Psoas muscle (tissue), 8 donors: Measurements from ENCODE around the gene SAMD4A. TPM values are rescaled to one million over a fixed set of nuclear protein-coding genes. Genes with fewer than 3 reads are reported as not detected.

Source experiments
- ATAC-seq, 4 donors: fragments of 200-7000 bp; cut with Tn5 transposase; one replicate each; pipeline ENCODE4 v1.9.1; 2020; ENCODE audit warnings: moderate library complexity in 3 of 4, mild to moderate bottlenecking in 2 of 4
- DNase-seq, 2 donors: peaks; one replicate each; pipeline ENCODE4 v3.0.0-alpha.2; 2020
- H3K27ac ChIP-seq: fragments of 200-600 bp; one replicate; pipeline ENCODE4 v1.8.0; 2022
- H3K27me3 ChIP-seq, 3 donors: fragments of 200-600 bp in 1 of 3; one replicate each; pipeline versions ENCODE4 v1.6.1 to v1.8.0; 2013 to 2022; ENCODE audit warnings: low read length in 2 of 3, mild to moderate bottlenecking in 2 of 3, moderate library complexity in 1 of 3; ENCODE audit not compliant: insufficient read depth in 3 of 3
- H3K36me3 ChIP-seq, 2 donors: fragments of 200-600 bp in 1 of 2; one replicate each; pipeline versions ENCODE4 v1.6.1 to v1.8.0; 2013 to 2022; ENCODE audit warnings: low read depth in 1 of 2, mild to moderate bottlenecking in 1 of 2, moderate library complexity in 1 of 2; ENCODE audit not compliant: insufficient read depth in 1 of 2
- H3K4me1 ChIP-seq: fragments of 200-600 bp; one replicate; pipeline ENCODE4 v1.8.0; 2022
- H3K4me3 ChIP-seq: fragments of 200-600 bp; one replicate; pipeline ENCODE4 v1.8.0; 2022; ENCODE audit warnings: mild to moderate bottlenecking
- H3K9me3 ChIP-seq: fragments of 200-600 bp; one replicate; pipeline ENCODE4 v1.8.0; 2022
- CTCF ChIP-seq: fragments of 200-600 bp; IDR thresholded peaks from one replicate; pipeline ENCODE4 v1.8.0; 2022; ENCODE audit warnings: antibody characterized with exemption
- WGBS, 3 donors: extraction: QIAGEN DNeasy Blood & Tissue Kit; methylation state at CpG; one replicate each; pipeline versions ENCODE4 v1.1.6 to v1.1.7; 2013; 5-methylcytosine and 5-hydroxymethylcytosine counted together
- intact Hi-C, 2 donors: fragments of 100-400 bp; cut with DNase I; formaldehyde crosslinking; loops; one replicate each; pipeline versions ENCODE4 v1.11.0 to v1.14.2; 2022
- polyA plus RNA-seq, 3 donors: library from polyadenylated mRNA; stranded (reverse); fragments of 200-250 nt; gene quantifications; one replicate each; pipeline ENCODE4 v1.2.3, GENCODE V29; 2013
- total RNA-seq, 4 donors: library from RNA; stranded (reverse); fragmentation: NEBNext Ultra II Directional in 2 of 4; extraction: Animal tissue kit (Norgen Biotek cat#: 25700) in 2 of 4; gene quantifications; one replicate each; pipeline versions ENCODE4 v1.2.1 to v1.2.4, GENCODE V29; 2021 to 2023
- donor health status: healthy with polysubstance abuse.
- donor health status: DM: no; HTN: no; CAD: no; lungs with moderate emphysema.
- donor health status: Bipolar disorder and iron deficiency.
- donor health status: healthy.
- donor health status: DM: yes; HTN: yes; CAD: no.
- donor health status: DM: no; HTN: no; CAD: no.
- donor health status: DM: no; HTN: no; CAD: no.
- donor health status: DM: yes; HTN: yes; CAD: no.

Gene SAMD4A
- total and polyA plus RNA-seq, 7 donors = 9.6 to 139 (median 67.9) TPM

GRCh38 chr14:54708161-54708560, 141.2 kb downstream of the SAMD4A start:
- intact Hi-C loops = no loop called here
- Histone ChIP-seq H3K9me3 (no peaks in the 10 kb centered on the region), H3K27me3 (no peaks in the 10 kb centered on the region), H3K4me1 (peaks cover 75% of the 10 kb centered on the region), H3K36me3 (no peaks in the 10 kb centered on the region), H3K4me3 (no peak overlapping the region), H3K27ac (peak overlapping the region; percentile 57)
- 37 to 71% (median 43%) methylated on average over 2 of the region's 2 CpGs for WGBS, 3 donors
- no peak for TF ChIP-seq CTCF
- no peak for ATAC-seq
- DNase-seq = no peak

- TF ChIP-seq CTCF = no peak
- ATAC-seq (no peak), DNase-seq (no peak)
- no peaks in the 10 kb centered on the region for H3K27me3 ChIP-seq
- H3K4me3 ChIP-seq = no peak overlapping the region
- no peaks in the 10 kb centered on the region for H3K36me3 ChIP-seq
- WGBS, 3 donors = 89 to 92% (median 89%) methylated on average over 5 of the region's 5 CpGs
- peaks cover 76% of the 10 kb centered on the region for H3K4me1 ChIP-seq
- H3K9me3 ChIP-seq = no peaks in the 10 kb centered on the region
- intact Hi-C loops = no loop called here
- peak overlapping the region; percentile 89 for H3K27ac ChIP-seq
Observed at GRCh38 chr14:54708982-54709381, 142.1 kb downstream of the SAMD4A start.

GRCh38 chr14:54709444-54709843, 142.5 kb downstream of the SAMD4A start:
- no peak for ATAC-seq
- 64 to 66% (median 65%) methylated on average over 2 of the region's 2 CpGs for WGBS, 3 donors
- H3K36me3 ChIP-seq = no peaks in the 10 kb centered on the region
- peak overlapping the region; percentile 89 for H3K27ac ChIP-seq
- no peak overlapping the region for H3K4me3 ChIP-seq
- no peak for DNase-seq
- H3K9me3 ChIP-seq = no peaks in the 10 kb centered on the region
- no peaks in the 10 kb centered on the region for H3K27me3 ChIP-seq
- intact Hi-C loops = no loop called here
- TF ChIP-seq CTCF = no peak
- peaks cover 76% of the 10 kb centered on the region for H3K4me1 ChIP-seq

- no peak overlapping the region for H3K4me3 ChIP-seq
- intact Hi-C loops = no loop called here
- ATAC-seq (no peak), DNase-seq (no peak)
- no peaks in the 10 kb centered on the region for H3K36me3 ChIP-seq
- no peaks in the 10 kb centered on the region for H3K27me3 ChIP-seq
- TF ChIP-seq CTCF = no peak
- H3K9me3 ChIP-seq = no peaks in the 10 kb centered on the region
- peaks cover 76% of the 10 kb centered on the region for H3K4me1 ChIP-seq
- peak overlapping the region; percentile 89 for H3K27ac ChIP-seq
Observed at GRCh38 chr14:54709867-54710266, 142.9 kb downstream of the SAMD4A start.

GRCh38 chr14:54711312-54711711, 144.4 kb downstream of the SAMD4A start:
- no peak for ATAC-seq
- DNase-seq = no peak
- no peak for TF ChIP-seq CTCF
- intact Hi-C loops = no loop called here
- Histone ChIP-seq H3K4me1 (peaks cover 79% of the 10 kb centered on the region), H3K9me3 (no peaks in the 10 kb centered on the region), H3K36me3 (no peaks in the 10 kb centered on the region), H3K27ac (peak overlapping the region; percentile 89), H3K27me3 (no peaks in the 10 kb centered on the region), H3K4me3 (no peak overlapping the region)
- WGBS, 3 donors = 98% methylated on average over 5 of the region's 5 CpGs
